Smooth muscle cell (in vitro differentiated cells): ENCODE measurements around the gene EPB41L5. TPM values are rescaled to one million over a fixed set of nuclear protein-coding genes. Genes with fewer than 3 reads are reported as not detected.
"Not testable (repeated sequence)": the region's sequence is repeated elsewhere in the genome, so short reads cannot be mapped to it uniquely, and the experiment has no call there.

Source experiments
- DNase-seq: peaks from one replicate; lab custom pipeline; 2025; ENCODE audit not compliant: unreplicated experiment; lab: John Stamatoyannopoulos, UW
- H2AFZ ChIP-seq: fragments of 200-600 bp; sonication (generic); 2 replicates; pipeline ENCODE4 v1.6.0; 2016; ENCODE audit warnings: antibody characterized with exemption, low read depth, mild to moderate bottlenecking
- H3F3A ChIP-seq: fragments of 200-600 bp; sonication (generic); 2 replicates; pipeline ENCODE4 v1.6.0; 2017; ENCODE audit warnings: antibody characterized with exemption, low read depth
- H3K27ac ChIP-seq: fragments of 200-600 bp; sonication (generic); 2 replicates; pipeline ENCODE4 v1.5.1; 2016; ENCODE audit warnings: low read depth, mild to moderate bottlenecking
- H3K27me3 ChIP-seq: fragments of 200-600 bp; sonication (generic); 2 replicates; pipeline ENCODE4 v1.6.1; 2016; ENCODE audit warnings: low read depth, mild to moderate bottlenecking
- H3K36me3 ChIP-seq: fragments of 200-600 bp; sonication (generic); 2 replicates; pipeline ENCODE4 v1.5.1; 2016; ENCODE audit warnings: low read depth
- H3K4me1 ChIP-seq: fragments of 200-600 bp; sonication (generic); 2 replicates; pipeline ENCODE4 v1.5.1; 2016; ENCODE audit warnings: low read depth
- H3K4me2 ChIP-seq: fragments of 200-600 bp; sonication (generic); 2 replicates; pipeline ENCODE4 v1.6.0; 2016; ENCODE audit warnings: mild to moderate bottlenecking
- H3K4me3 ChIP-seq: fragments of 200-600 bp; sonication (generic); 2 replicates; pipeline ENCODE4 v1.5.1; 2016; ENCODE audit warnings: mild to moderate bottlenecking
- H3K79me2 ChIP-seq: fragments of 200-600 bp; sonication (generic); 2 replicates; pipeline ENCODE4 v1.6.0; 2016; ENCODE audit warnings: low read depth, mild to moderate bottlenecking
- H3K9ac ChIP-seq: fragments of 200-600 bp; sonication (generic); 2 replicates; pipeline ENCODE4 v1.6.0; 2016; ENCODE audit warnings: low read depth
- H3K9me3 ChIP-seq: fragments of 200-600 bp; sonication (generic); replicated peaks from 2 replicates; pipeline ENCODE4 v1.5.1; 2016; ENCODE audit warnings: low read depth
- H4K20me1 ChIP-seq: fragments of 200-600 bp; sonication (generic); 2 replicates; pipeline ENCODE4 v1.6.0; 2016; ENCODE audit warnings: low read depth
- CTCF ChIP-seq: fragments of 200-600 bp; sonication (generic); IDR thresholded peaks from 2 replicates; pipeline ENCODE4 v1.5.1; 2017; ENCODE audit warnings: borderline replicate concordance, mild to moderate bottlenecking, antibody characterized with exemption; ENCODE audit not compliant: insufficient read depth, poor library complexity, severe bottlenecking
- WGBS: methylation state at CpG from one replicate; pipeline ENCODE4 v1.1.7; 2016; ENCODE audit warnings: low lambda C conversion rate; 5-methylcytosine and 5-hydroxymethylcytosine counted together
- polyA plus RNA-seq: library from polyadenylated mRNA; unstranded; fragments of >200 nt; fragmentation: Nextera tagmentation; extraction: Ambion mirVana; gene quantifications from 2 replicates; pipeline ENCODE4 v1.2.1, GENCODE V29; 2016
- total RNA-seq: library from RNA; depleted of rRNA; stranded (reverse); fragments of >200 nt; gene quantifications from 2 replicates; pipeline ENCODE4 v1.2.3, GENCODE V29; 2014

Gene EPB41L5
- total and polyA plus RNA-seq, 2 experiments from 2014 or later, result 4.6 to 17.2 TPM

GRCh38 chr2:120017201-120017600 is 4.3 kb downstream of the EPB41L5 start:
- no peak overlapping the region for H2AFZ ChIP-seq
- H3K4me3 ChIP-seq, result no peak overlapping the region
- H3K79me2 ChIP-seq, result peaks cover 55% of the 10 kb centered on the region
- DNase-seq, result no peak
- no peaks in the 10 kb centered on the region for H3F3A ChIP-seq
- no peaks in the 10 kb centered on the region for H3K9me3 ChIP-seq
- H3K27me3 ChIP-seq, result no peaks in the 10 kb centered on the region
- H3K9ac ChIP-seq, result no peak overlapping the region
- H3K4me1 ChIP-seq, result peaks cover 15% of the 10 kb centered on the region
- TF ChIP-seq CTCF, result no peak
- no peak overlapping the region for H3K27ac ChIP-seq
- H3K36me3 ChIP-seq, result no peaks in the 10 kb centered on the region
- 91% methylated on average over 2 of the region's 2 CpGs for whole genome bisulfite sequencing
- H4K20me1 ChIP-seq, result peaks cover 22% of the 10 kb centered on the region
- no peak overlapping the region for H3K4me2 ChIP-seq

GRCh38 chr2:120018549-120018948 is 5.7 kb downstream of the EPB41L5 start:
- 78% methylated on average over 4 of the region's 4 CpGs for WGBS
- Histone ChIP-seq H3K36me3 (no peaks in the 10 kb centered on the region), H3K27me3 (no peaks in the 10 kb centered on the region), H3K4me2 (no peak overlapping the region), H3K4me3 (no peak overlapping the region), H3K79me2 (peaks cover 65% of the 10 kb centered on the region), H3F3A (no peaks in the 10 kb centered on the region), H3K4me1 (peaks cover 11% of the 10 kb centered on the region), H3K9ac (no peak overlapping the region), H2AFZ (no peak overlapping the region), H4K20me1 (peaks cover 22% of the 10 kb centered on the region), H3K9me3 (no peaks in the 10 kb centered on the region), H3K27ac (no peak overlapping the region)
- no peak for TF ChIP-seq CTCF
- no peak for DNase-seq

- Histone ChIP-seq H3F3A (no peaks in the 10 kb centered on the region), H3K79me2 (peaks cover 62% of the 10 kb centered on the region), H3K36me3 (no peaks in the 10 kb centered on the region), H3K4me3 (no peak overlapping the region), H4K20me1 (peaks cover 13% of the 10 kb centered on the region), H3K9ac (no peak overlapping the region), H3K27me3 (no peaks in the 10 kb centered on the region), H3K4me1 (no peaks in the 10 kb centered on the region), H3K4me2 (no peak overlapping the region), H3K27ac (no peak overlapping the region), H3K9me3 (no peaks in the 10 kb centered on the region), H2AFZ (no peak overlapping the region)
- TF ChIP-seq CTCF, result no peak
- WGBS, result 97% methylated on average over 1 of the region's 1 CpG
- no peak for DNase-seq
Observed at GRCh38 chr2:120020554-120020953, 7.7 kb downstream of the EPB41L5 start.

- not testable (repeated sequence) for H3K9ac ChIP-seq, H3K27ac ChIP-seq, H3F3A ChIP-seq, H3K36me3 ChIP-seq, H2AFZ ChIP-seq, H3K4me2 ChIP-seq, DNase-seq, H3K9me3 ChIP-seq, H3K4me1 ChIP-seq, H3K27me3 ChIP-seq, H3K4me3 ChIP-seq, H4K20me1 ChIP-seq
- peaks cover 48% of the 10 kb centered on the region for H3K79me2 ChIP-seq
- WGBS, result 93% methylated on average over 1 of the region's 1 CpG
Observed at GRCh38 chr2:120022505-120022904, 9.6 kb downstream of the EPB41L5 start.
